ENCODE measurements around the gene KDM4B.

GRCh38 chr19:5002143-5002542 is 33.2 kb downstream of the KDM4B start:
- TF ChIP-seq CTCF (IDR thresholded peaks at IDR 0.05 in 2 of 3, conservative IDR thresholded peaks at IDR 0.05 in 1 of 3; ENCODE audit: borderline replicate concordance in 1 of 3, insufficient read depth in 1 of 3, low read depth in 2 of 3, low read length in 2 of 3) (no peak), YY1 (IDR thresholded peaks at IDR 0.05; ENCODE audit: extremely low read depth, insufficient replicate concordance, low read depth, low read length) (no peak), POLR2A (IDR thresholded peaks at IDR 0.05; ENCODE audit: borderline replicate concordance, extremely low read depth, insufficient read depth, insufficient read length) (no peak), MAX (IDR thresholded peaks at IDR 0.05) (no peak), SRF (IDR thresholded peaks at IDR 0.05; ENCODE audit: low read depth) (no peak), ZFX (IDR thresholded peaks at IDR 0.05) (no peak), EZH2phosphoT487 (IDR thresholded peaks at IDR 0.05; ENCODE audit: borderline replicate concordance) (no peak), EGR1 (IDR thresholded peaks at IDR 0.05; ENCODE audit: low read depth) (no peak), ZBTB33 (IDR thresholded peaks at IDR 0.05; ENCODE audit: extremely low read depth, insufficient replicate concordance, low read length) (no peak), REST (IDR thresholded peaks at IDR 0.05; ENCODE audit: low read depth) (no peak)

Measured in HCT116 (cell line).